ENCODE data around the gene COBL. TPM values are rescaled to one million over a fixed set of nuclear protein-coding genes. Genes with fewer than 3 reads are reported as not detected.

The COBL gene
- total and polyA plus RNA-seq, 2 of the 8 experiments (the other 6 are each of a cell fraction or from before 2014, with no cell fraction given), result 13.8 to 40.4 TPM

DNA sequence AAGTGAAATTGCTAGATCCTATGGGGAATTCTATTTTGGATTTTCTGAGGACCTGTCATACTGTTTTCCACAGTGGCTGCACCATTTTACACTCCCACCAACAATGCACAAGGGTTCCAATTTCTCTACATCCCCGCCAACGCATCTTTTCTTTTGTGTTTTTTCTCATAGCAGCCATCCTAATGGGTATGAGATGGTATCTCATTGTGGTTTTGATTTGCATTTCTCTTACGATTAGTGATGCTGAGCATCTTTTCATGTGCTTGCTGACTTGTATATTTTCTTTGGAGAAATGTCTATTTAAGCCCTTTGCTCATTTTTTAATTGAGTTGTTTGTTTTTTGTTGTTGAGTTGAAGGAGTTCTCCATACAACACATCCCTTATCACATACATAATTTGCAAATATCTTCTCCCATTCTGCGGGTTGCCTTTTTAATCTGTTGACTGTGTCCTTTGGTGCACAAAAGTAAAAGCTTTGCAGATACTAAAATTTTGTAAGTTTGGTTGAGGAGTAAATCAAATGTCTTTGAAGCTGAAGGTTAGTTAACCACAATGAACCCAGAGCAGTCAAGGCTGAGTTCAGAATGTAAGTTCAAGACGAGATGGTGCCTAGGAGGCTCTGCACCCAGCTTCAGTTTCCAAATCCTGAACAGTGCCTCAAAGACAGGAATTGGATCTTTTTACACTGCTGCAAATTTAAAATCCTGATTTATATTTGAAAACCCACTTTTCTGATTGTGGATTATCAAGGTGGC lies 195.4 kb downstream of the COBL start:
- FAIRE-seq (no peak), DNase-seq (ENCODE audit: low read depth in 1 of 2, low spot score in 2 of 2) (no peak)
- no peaks in the 10 kb centered on the region for H3K79me1 ChIP-seq (ENCODE audit: low read depth, low read length)
- ChIA-PET POLR2A (ENCODE audit: partially characterized antibody) (no interaction called here), CTCF (ENCODE audit: partially characterized antibody) (interaction anchor here (1.1 to 1.7 kb wide), 8 partner anchors 11 to 248 kb away, joined by 3 to 7 read pairs (median 4); no protein-coding TSS in a partner anchor)
- H3K14ac ChIP-seq (ENCODE audit: insufficient read length), result no peak overlapping the region
- TF ChIP-seq YY1 (IDR thresholded peaks at IDR 0.05; ENCODE audit: low read depth, low read length) (no peak), BRCA1 (IDR thresholded peaks at IDR 0.05; ENCODE audit: low read depth, low read length) (no peak), POLR2AphosphoS5 (IDR thresholded peaks at IDR 0.05; ENCODE audit: low read depth, low read length) (no peak), ZNF274 (IDR thresholded peaks at IDR 0.05; ENCODE audit: borderline replicate concordance, extremely low read depth, low read length) (no peak), TCF12 (IDR thresholded peaks at IDR 0.05; ENCODE audit: low read depth, low read length) (no peak), RAD21 (IDR thresholded peaks at IDR 0.05 in 1 of 2, conservative IDR thresholded peaks at IDR 0.05 in 1 of 2; ENCODE audit: low read depth in 2 of 2, low read length in 2 of 2) (no peak), SIX5 (IDR thresholded peaks at IDR 0.05; ENCODE audit: low read depth, low read length) (no peak), KDM5A (IDR thresholded peaks at IDR 0.05; ENCODE audit: low read length) (no peak), NANOG (IDR thresholded peaks at IDR 0.05; ENCODE audit: insufficient read depth, low read depth, low read length, poor library complexity, severe bottlenecking) (no peak), CBX8 (IDR thresholded peaks at IDR 0.05; ENCODE audit: borderline replicate concordance, low read depth, low read length) (no peak)
- TF ChIP-seq, protein P1, sequence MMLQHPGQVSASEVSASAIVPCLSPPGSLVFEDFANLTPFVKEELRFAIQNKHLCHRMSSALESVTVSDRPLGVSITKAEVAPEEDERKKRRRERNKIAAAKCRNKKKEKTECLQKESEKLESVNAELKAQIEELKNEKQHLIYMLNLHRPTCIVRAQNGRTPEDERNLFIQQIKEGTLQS (IDR thresholded peaks at IDR 0.05; ENCODE audit: insufficient read depth, low read depth, low read length), result no peak
- H4K5ac ChIP-seq (ENCODE audit: insufficient read length, low read depth, low read length), result no peak overlapping the region
- H3K23ac ChIP-seq (ENCODE audit: insufficient read length), result no peak overlapping the region
- H3K23me2 ChIP-seq (ENCODE audit: low read depth, low read length), result no peaks in the 10 kb centered on the region
- H3K4ac ChIP-seq (replicated peaks; ENCODE audit: insufficient read length, low read depth, low read length), result no peak overlapping the region
- no peak overlapping the region for H3K18ac ChIP-seq (ENCODE audit: extremely low read depth, low read length)
- no peak overlapping the region for H2BK5ac ChIP-seq (ENCODE audit: low read depth, low read length)
- H3K9me3 ChIP-seq (ENCODE audit: insufficient read depth in 2 of 2, low read depth in 1 of 2, low read length in 1 of 2), result no peaks in the 10 kb centered on the region
- H3K4me2 ChIP-seq (ENCODE audit: insufficient read depth in 1 of 2, low read depth in 2 of 2, low read length in 2 of 2), result no peak overlapping the region
- H2BK20ac ChIP-seq (ENCODE audit: low read length), result no peak overlapping the region
- no peak overlapping the region for H2AK5ac ChIP-seq (ENCODE audit: low read depth, low read length)
- H2BK120ac ChIP-seq (replicated peaks; ENCODE audit: low read depth, low read length), result no peak overlapping the region
- no peak overlapping the region for H2BK12ac ChIP-seq (ENCODE audit: low read depth, low read length)
- no peak overlapping the region for H2AFZ ChIP-seq (ENCODE audit: low read length)
- H3K36me3 ChIP-seq (ENCODE audit: control insufficient read depth in 2 of 4, insufficient read depth in 4 of 4, low read length in 3 of 4), result no peaks in the 10 kb centered on the region; a peak in 2 of 8 replicates
- H3K4me3 ChIP-seq (ENCODE audit: extremely low read depth in 1 of 4, insufficient read depth in 2 of 4, low read depth in 3 of 4, low read length in 4 of 4), result no peak overlapping the region
- 91% methylated on average over 5 of the region's 5 CpGs; no CpG with 5 or more reads in 1 of the 2 experiments for WGBS, 2 experiments (ENCODE audit: extremely low coverage in 1 of 2, insufficient coverage in 1 of 2, insufficient read length in 1 of 2, insufficient replicate concordance in 2 of 2, low coverage in 1 of 2, low lambda C conversion rate in 2 of 2, missing lambda C conversion rate in 1 of 2)
- no peaks in the 10 kb centered on the region for H3K4me1 ChIP-seq (replicated peaks in 1 of 4; ENCODE audit: control insufficient read depth in 3 of 4, insufficient read depth in 4 of 4, low read length in 3 of 4)
- H4K91ac ChIP-seq (replicated peaks; ENCODE audit: insufficient read length, low read length), result no peak overlapping the region
- no peak overlapping the region for H3K27ac ChIP-seq (ENCODE audit: low read depth, low read length)
- H3K9ac ChIP-seq (replicated peaks in 1 of 4; ENCODE audit: extremely low read depth in 1 of 4, low read depth in 3 of 4, low read length in 3 of 4), result no peak overlapping the region
- H2BK15ac ChIP-seq (ENCODE audit: low read length), result no peak overlapping the region
- H3K79me2 ChIP-seq (ENCODE audit: control insufficient read depth in 1 of 2, insufficient read depth in 2 of 2, low read length in 2 of 2), result no peaks in the 10 kb centered on the region
- no peaks in the 10 kb centered on the region for H3K27me3 ChIP-seq (replicated peaks in 1 of 4; ENCODE audit: control insufficient read depth in 3 of 4, extremely low read depth in 1 of 4, insufficient read depth in 3 of 4, low read length in 3 of 4)
- no peaks in the 10 kb centered on the region for H4K20me1 ChIP-seq (replicated peaks in 1 of 2; ENCODE audit: control insufficient read depth in 1 of 2, insufficient read depth in 2 of 2, low read length in 2 of 2)
- no peak overlapping the region for H3K56ac ChIP-seq (replicated peaks; ENCODE audit: insufficient read length, low read depth, low read length)
- H4K8ac ChIP-seq (ENCODE audit: extremely low read depth, insufficient read depth, low read length), result no peak overlapping the region
